ENCODE measurements around the gene SEPTIN11.
"Not testable (repeated sequence)": the region's sequence is repeated elsewhere in the genome, so short reads cannot be mapped to it uniquely, and the experiment has no call there.

The SEPTIN11 gene

GRCh38 chr4:76952071-76952470 is 2.5 kb downstream of the SEPTIN11 start:
- no peak for DNase-seq (ENCODE audit: low read depth in 2 of 2)

GRCh38 chr4:76952656-76953582 is 3.4 kb downstream of the SEPTIN11 start:
- no peak for DNase-seq (ENCODE audit: low read depth in 2 of 2)

- DNase-seq (ENCODE audit: low read depth in 2 of 2), result no peak
These were observed 4.4 kb downstream of the SEPTIN11 start for GRCh38 chr4:76953956-76954355.

- DNase-seq (ENCODE audit: low read depth in 2 of 2), result no peak
These were observed 4.9 kb downstream of the SEPTIN11 start for GRCh38 chr4:76954489-76954888.

- DNase-seq (ENCODE audit: low read depth in 2 of 2), result no peak
These were observed 5.6 kb downstream of the SEPTIN11 start for GRCh38 chr4:76955182-76955581.

- no peak for DNase-seq (ENCODE audit: low read depth in 2 of 2)
These were observed 7.6 kb downstream of the SEPTIN11 start for GRCh38 chr4:76957004-76957738.

- DNase-seq (ENCODE audit: low read depth in 2 of 2), result no peak
These were observed 9.3 kb downstream of the SEPTIN11 start for GRCh38 chr4:76958891-76959290.

GRCh38 chr4:76960014-76960413 is 10.5 kb downstream of the SEPTIN11 start:
- no peak for DNase-seq (ENCODE audit: low read depth in 2 of 2)

GRCh38 chr4:76962406-76963130 is 13.0 kb downstream of the SEPTIN11 start:
- no peak for DNase-seq (ENCODE audit: low read depth in 2 of 2)

GRCh38 chr4:76963131-76963750 is 13.7 kb downstream of the SEPTIN11 start:
- no peak for DNase-seq (ENCODE audit: low read depth in 2 of 2)

GRCh38 chr4:76963927-76964326 is 14.4 kb downstream of the SEPTIN11 start:
- not testable (repeated sequence) for DNase-seq (ENCODE audit: low read depth in 2 of 2)

GRCh38 chr4:76964769-76965168 is 15.2 kb downstream of the SEPTIN11 start:
- no peak for DNase-seq (ENCODE audit: low read depth in 2 of 2)

- no peak for DNase-seq (ENCODE audit: low read depth in 2 of 2)
These were observed 16.5 kb downstream of the SEPTIN11 start for GRCh38 chr4:76965866-76966579.

- DNase-seq (ENCODE audit: low read depth in 2 of 2), result no peak
These were observed 19.4 kb downstream of the SEPTIN11 start for GRCh38 chr4:76968937-76969336.

GRCh38 chr4:76969495-76969894 is 19.9 kb downstream of the SEPTIN11 start:
- DNase-seq (ENCODE audit: low read depth in 2 of 2), result no peak

GRCh38 chr4:76969941-76970529 is 20.5 kb downstream of the SEPTIN11 start:
- DNase-seq (ENCODE audit: low read depth in 2 of 2), result no peak

GRCh38 chr4:76972306-76972705 is 22.8 kb downstream of the SEPTIN11 start:
- DNase-seq (ENCODE audit: low read depth in 2 of 2), result no peak

- no peak for DNase-seq (ENCODE audit: low read depth in 2 of 2)
These were observed 24.6 kb downstream of the SEPTIN11 start for GRCh38 chr4:76974150-76974549.

- DNase-seq (ENCODE audit: low read depth in 2 of 2), result no peak
These were observed 27.6 kb downstream of the SEPTIN11 start for GRCh38 chr4:76977113-76977512.

- no peak for DNase-seq (ENCODE audit: low read depth in 2 of 2)
These were observed 28.3 kb downstream of the SEPTIN11 start for GRCh38 chr4:76977736-76978350.
